ENCODE measurements around the gene FAF1. TPM values are rescaled to one million over a fixed set of nuclear protein-coding genes. Genes with fewer than 3 reads are reported as not detected.

Gene FAF1
- total RNA-seq, 2 experiments from 2014 or later: 42.3 to 114 TPM

DNA sequence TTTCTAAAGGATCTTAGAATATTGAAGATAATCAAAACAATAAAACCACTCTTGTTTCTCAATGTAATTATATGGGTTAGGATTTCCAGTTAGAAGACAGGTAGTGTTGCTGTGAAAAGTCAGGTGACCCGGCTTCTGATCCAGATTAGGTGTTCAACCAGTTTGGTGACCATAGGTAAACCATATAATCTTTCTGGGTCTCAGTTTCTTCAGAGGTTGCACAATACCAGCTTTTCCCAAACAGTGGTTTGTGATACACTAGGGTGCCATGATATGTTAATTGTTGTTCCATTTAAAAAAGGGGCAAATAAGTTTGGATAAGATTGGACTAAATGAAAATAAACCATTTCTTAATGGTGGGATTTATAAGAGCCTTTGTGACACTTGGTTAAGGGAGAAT, 472.3 kb downstream of the FAF1 start:
- no peak overlapping the region for H3K27ac ChIP-seq (ENCODE audit: low read depth, low read length, poor library complexity, severe bottlenecking)
- ChIA-PET POLR2A (interaction anchor here (0.9 to 1.0 kb wide), 2 partner anchors 29 to 685 kb away, joined by 4 to 5 read pairs; no protein-coding TSS in a partner anchor), CTCF (ENCODE audit: unreplicated experiment) (no interaction called here)
- H4K20me1 ChIP-seq (ENCODE audit: insufficient read depth, low read length): no peaks in the 10 kb centered on the region
- H2AFZ ChIP-seq (ENCODE audit: low read length): no peak overlapping the region
- no peak overlapping the region for H3K4me3 ChIP-seq (ENCODE audit: low read depth, low read length, poor library complexity, severe bottlenecking)
- BruUV-seq (replicated peaks): TSS peak; percentile 8
- no peaks in the 10 kb centered on the region for H3K9me2 ChIP-seq (ENCODE audit: insufficient read depth, low read length)
- H3K9me3 ChIP-seq (ENCODE audit: low read length): no peaks in the 10 kb centered on the region
- no peak for DNase-seq (ENCODE audit: low spot score)
- no peak overlapping the region for H3K4me2 ChIP-seq (ENCODE audit: low read length)
- peaks cover 60% of the 10 kb centered on the region for H3K36me3 ChIP-seq (ENCODE audit: insufficient read depth, low read length)
- intact Hi-C loops (cut with micrococcal nuclease; ENCODE audit: unreplicated experiment): no loop called here
- H3K79me2 ChIP-seq (ENCODE audit: insufficient read depth, low read depth, low read length): no peaks in the 10 kb centered on the region
- H3K4me1 ChIP-seq (ENCODE audit: insufficient read depth, low read length, poor library complexity, severe bottlenecking): no peaks in the 10 kb centered on the region
- TF ChIP-seq EZH2phosphoT487 (IDR thresholded peaks at IDR 0.05; ENCODE audit: borderline replicate concordance, low read depth, low read length): no peak
- TF ChIP-seq, protein P1, sequence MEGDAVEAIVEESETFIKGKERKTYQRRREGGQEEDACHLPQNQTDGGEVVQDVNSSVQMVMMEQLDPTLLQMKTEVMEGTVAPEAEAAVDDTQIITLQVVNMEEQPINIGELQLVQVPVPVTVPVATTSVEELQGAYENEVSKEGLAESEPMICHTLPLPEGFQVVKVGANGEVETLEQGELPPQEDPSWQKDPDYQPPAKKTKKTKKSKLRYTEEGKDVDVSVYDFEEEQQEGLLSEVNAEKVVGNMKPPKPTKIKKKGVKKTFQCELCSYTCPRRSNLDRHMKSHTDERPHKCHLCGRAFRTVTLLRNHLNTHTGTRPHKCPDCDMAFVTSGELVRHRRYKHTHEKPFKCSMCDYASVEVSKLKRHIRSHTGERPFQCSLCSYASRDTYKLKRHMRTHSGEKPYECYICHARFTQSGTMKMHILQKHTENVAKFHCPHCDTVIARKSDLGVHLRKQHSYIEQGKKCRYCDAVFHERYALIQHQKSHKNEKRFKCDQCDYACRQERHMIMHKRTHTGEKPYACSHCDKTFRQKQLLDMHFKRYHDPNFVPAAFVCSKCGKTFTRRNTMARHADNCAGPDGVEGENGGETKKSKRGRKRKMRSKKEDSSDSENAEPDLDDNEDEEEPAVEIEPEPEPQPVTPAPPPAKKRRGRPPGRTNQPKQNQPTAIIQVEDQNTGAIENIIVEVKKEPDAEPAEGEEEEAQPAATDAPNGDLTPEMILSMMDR (conservative IDR thresholded peaks at IDR 0.05; ENCODE audit: low read length): no peak

DNA sequence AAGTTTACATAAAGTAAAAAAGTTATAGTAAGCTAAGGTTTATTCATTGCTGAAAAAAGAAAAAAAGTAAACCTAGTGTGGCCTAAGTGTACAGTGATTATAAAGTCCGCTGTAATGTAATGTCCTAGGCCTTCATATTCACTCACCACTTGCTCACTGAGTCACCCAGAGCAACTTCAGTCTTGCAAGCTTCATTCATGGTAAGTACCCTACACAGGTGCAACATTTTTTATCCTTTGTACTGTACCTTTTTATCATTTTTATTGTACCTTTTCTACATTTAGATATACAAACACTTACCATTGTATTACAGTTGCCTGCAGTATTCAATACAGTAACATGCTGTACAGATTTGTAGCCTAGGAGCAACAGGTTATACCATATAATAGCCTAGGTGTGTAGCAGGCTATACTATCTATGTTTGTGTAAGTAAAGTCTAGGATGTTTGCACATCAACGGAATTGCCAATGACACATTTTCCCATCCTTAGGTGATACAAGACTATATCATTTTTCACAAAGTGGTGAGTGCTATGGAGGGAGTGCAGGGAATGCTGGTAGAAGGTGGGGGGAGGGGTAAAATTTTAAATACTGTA, 478.8 kb downstream of the FAF1 start:
- Histone ChIP-seq H3K4me3 (ENCODE audit: low read depth, low read length, poor library complexity, severe bottlenecking) (no peak overlapping the region), H3K9me2 (ENCODE audit: insufficient read depth, low read length) (no peaks in the 10 kb centered on the region), H3K9me3 (ENCODE audit: low read length) (no peaks in the 10 kb centered on the region), H3K79me2 (ENCODE audit: insufficient read depth, low read depth, low read length) (no peaks in the 10 kb centered on the region), H3K27ac (ENCODE audit: low read depth, low read length, poor library complexity, severe bottlenecking) (no peak overlapping the region), H3K4me1 (ENCODE audit: insufficient read depth, low read length, poor library complexity, severe bottlenecking) (peaks cover 7% of the 10 kb centered on the region), H2AFZ (ENCODE audit: low read length) (no peak overlapping the region), H3K36me3 (ENCODE audit: insufficient read depth, low read length) (peaks cover 13% of the 10 kb centered on the region), H3K4me2 (ENCODE audit: low read length) (no peak overlapping the region), H4K20me1 (ENCODE audit: insufficient read depth, low read length) (no peaks in the 10 kb centered on the region)
- TF ChIP-seq, protein P1 (conservative IDR thresholded peaks at IDR 0.05; ENCODE audit: low read length): no peak
- no peak for TF ChIP-seq EZH2phosphoT487 (IDR thresholded peaks at IDR 0.05; ENCODE audit: borderline replicate concordance, low read depth, low read length)
- ChIA-PET CTCF (ENCODE audit: unreplicated experiment) (no interaction called here), POLR2A (interaction anchor here (0.8 kb wide), 1 partner anchor 73 kb away, joined by 3 read pairs; no protein-coding TSS in a partner anchor)
- intact Hi-C loops (cut with micrococcal nuclease; ENCODE audit: unreplicated experiment): no loop called here
- no peak for DNase-seq (ENCODE audit: low spot score)
- BruUV-seq (replicated peaks): no TSS peak

DNA sequence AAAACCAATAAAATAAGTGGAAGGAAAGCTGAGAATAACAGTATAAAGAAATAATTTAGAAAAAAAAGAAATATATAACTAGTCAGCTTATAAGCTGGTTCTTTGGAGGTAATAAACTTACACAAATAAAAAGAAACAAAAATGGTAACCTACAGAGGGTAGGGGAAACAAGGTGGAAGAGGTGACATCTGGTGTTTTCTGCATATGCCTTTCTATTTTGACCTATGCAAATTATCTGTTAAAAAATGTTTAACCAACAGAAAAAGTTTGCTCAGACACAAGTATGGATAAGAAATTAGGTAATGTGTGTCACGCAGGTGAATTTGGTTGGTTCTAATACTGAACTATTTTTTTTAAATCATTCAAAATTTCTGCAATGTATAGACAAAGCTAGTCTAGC, 483.3 kb downstream of the FAF1 start:
- H3K9me2 ChIP-seq (ENCODE audit: insufficient read depth, low read length): no peaks in the 10 kb centered on the region
- H3K36me3 ChIP-seq (ENCODE audit: insufficient read depth, low read length): peaks cover 39% of the 10 kb centered on the region
- no peaks in the 10 kb centered on the region for H4K20me1 ChIP-seq (ENCODE audit: insufficient read depth, low read length)
- no peak overlapping the region for H3K27ac ChIP-seq (ENCODE audit: low read depth, low read length, poor library complexity, severe bottlenecking)
- DNase-seq (ENCODE audit: low spot score): no peak
- intact Hi-C loops (cut with micrococcal nuclease; ENCODE audit: unreplicated experiment): no loop called here
- no peak overlapping the region for H2AFZ ChIP-seq (ENCODE audit: low read length)
- ChIA-PET CTCF (ENCODE audit: unreplicated experiment) (no interaction called here), POLR2A (interaction anchor here (1.0 to 1.4 kb wide), 4 partner anchors 12 to 20 kb away, joined by 3 to 5 read pairs (median 5); no protein-coding TSS in a partner anchor)
- no peak overlapping the region for H3K4me3 ChIP-seq (ENCODE audit: low read depth, low read length, poor library complexity, severe bottlenecking)
- H3K79me2 ChIP-seq (ENCODE audit: insufficient read depth, low read depth, low read length): no peaks in the 10 kb centered on the region
- no peak overlapping the region for H3K4me2 ChIP-seq (ENCODE audit: low read length)
- TF ChIP-seq, protein P1 (conservative IDR thresholded peaks at IDR 0.05; ENCODE audit: low read length): no peak
- TF ChIP-seq EZH2phosphoT487 (IDR thresholded peaks at IDR 0.05; ENCODE audit: borderline replicate concordance, low read depth, low read length): no peak
- BruUV-seq (replicated peaks): no TSS peak
- H3K4me1 ChIP-seq (ENCODE audit: insufficient read depth, low read length, poor library complexity, severe bottlenecking): peaks cover 7% of the 10 kb centered on the region
- H3K9me3 ChIP-seq (ENCODE audit: low read length): no peaks in the 10 kb centered on the region

Data from OCI-LY7 (cell line).